ENCODE measurements around the gene DEFB112. TPM values are rescaled to one million over a fixed set of nuclear protein-coding genes. Genes with fewer than 3 reads are reported as not detected.

Gene DEFB112
- total RNA-seq, 1 experiment from 2014 or later: not detected

GRCh38 chr6:50025258-50025657 lies 24.5 kb downstream of the DEFB112 start:
- ChIA-PET CTCF (no interaction called here), POLR2A (no interaction called here)
- H3K27me3 Mint-ChIP-seq (ENCODE audit: low read depth): no peaks in the 10 kb centered on the region
- H3K27ac Mint-ChIP-seq: no peak overlapping the region
- H3K4me3 Mint-ChIP-seq: no peak overlapping the region
- H3K4me1 Mint-ChIP-seq: no peaks in the 10 kb centered on the region
- ATAC-seq (no peak), DNase-seq (ENCODE audit: low spot score) (no peak)
- TF ChIP-seq ZNF281 (CRISPR knock-in tag; IDR thresholded peaks at IDR 0.05) (no peak), NFATC4 (CRISPR knock-in tag; IDR thresholded peaks at IDR 0.05) (no peak), ZMAT4 (CRISPR knock-in tag; IDR thresholded peaks at IDR 0.05) (no peak), ZNF219 (CRISPR knock-in tag; IDR thresholded peaks at IDR 0.05; ENCODE audit: borderline replicate concordance) (no peak), EMX1 (CRISPR knock-in tag; IDR thresholded peaks at IDR 0.05) (no peak), ARID4B (CRISPR knock-in tag; IDR thresholded peaks at IDR 0.05; ENCODE audit: borderline replicate concordance) (no peak), ZNF671 (CRISPR knock-in tag; IDR thresholded peaks at IDR 0.05) (no peak), AR (CRISPR knock-in tag; IDR thresholded peaks at IDR 0.05) (no peak), SP1 (CRISPR knock-in tag; conservative IDR thresholded peaks at IDR 0.05) (no peak), MLX (CRISPR knock-in tag; IDR thresholded peaks at IDR 0.05) (no peak), ZNF425 (CRISPR knock-in tag; conservative IDR thresholded peaks at IDR 0.05) (no peak)
- H3K9me3 Mint-ChIP-seq: no peaks in the 10 kb centered on the region
- H3K36me3 Mint-ChIP-seq: no peaks in the 10 kb centered on the region

- ChIA-PET POLR2A (no interaction called here), CTCF (interaction anchor here (3.0 kb wide), 1 partner anchor 9 kb away, joined by 17 read pairs; no protein-coding TSS in a partner anchor)
- Mint-ChIP-seq H3K4me1 (no peaks in the 10 kb centered on the region), H3K9me3 (no peaks in the 10 kb centered on the region), H3K27ac (no peak within 1 kb of the TSS), H3K27me3 (ENCODE audit: low read depth) (no peaks in the 10 kb centered on the region), H3K36me3 (no peaks in the 10 kb centered on the region), H3K4me3 (no peak within 1 kb of the TSS)
- ATAC-seq (no peak), DNase-seq (ENCODE audit: low spot score) (no peak)
- TF ChIP-seq TP53 (CRISPR knock-in tag; IDR thresholded peaks at IDR 0.05) (no peak), GTF2I (CRISPR knock-in tag; conservative IDR thresholded peaks at IDR 0.05) (no peak), ERG (CRISPR knock-in tag; IDR thresholded peaks at IDR 0.05) (no peak), CTCF (IDR thresholded peaks at IDR 0.05) (no peak), GRHL2 (CRISPR knock-in tag; IDR thresholded peaks at IDR 0.05; ENCODE audit: insufficient replicate concordance, severe bottlenecking) (no peak), NFATC4 (CRISPR knock-in tag; IDR thresholded peaks at IDR 0.05) (no peak), USF1 (CRISPR knock-in tag; IDR thresholded peaks at IDR 0.05) (no peak)
Observed at GRCh38 chr6:50021894-50022293, 27.8 kb downstream of the DEFB112 start, which contains the start of gene DEFB110. Gene DEFB110 (minus strand): TSS chr6:50021994. CDS start chr6:50021935, 59 bp downstream.
